ENCODE data around the gene RBP4. TPM values are rescaled to one million over a fixed set of nuclear protein-coding genes. Genes with fewer than 3 reads are reported as not detected.

Gene RBP4
- total RNA-seq, 4 donors from 2014 or later, result 628 to 1,485 (median 1,176) TPM

DNA sequence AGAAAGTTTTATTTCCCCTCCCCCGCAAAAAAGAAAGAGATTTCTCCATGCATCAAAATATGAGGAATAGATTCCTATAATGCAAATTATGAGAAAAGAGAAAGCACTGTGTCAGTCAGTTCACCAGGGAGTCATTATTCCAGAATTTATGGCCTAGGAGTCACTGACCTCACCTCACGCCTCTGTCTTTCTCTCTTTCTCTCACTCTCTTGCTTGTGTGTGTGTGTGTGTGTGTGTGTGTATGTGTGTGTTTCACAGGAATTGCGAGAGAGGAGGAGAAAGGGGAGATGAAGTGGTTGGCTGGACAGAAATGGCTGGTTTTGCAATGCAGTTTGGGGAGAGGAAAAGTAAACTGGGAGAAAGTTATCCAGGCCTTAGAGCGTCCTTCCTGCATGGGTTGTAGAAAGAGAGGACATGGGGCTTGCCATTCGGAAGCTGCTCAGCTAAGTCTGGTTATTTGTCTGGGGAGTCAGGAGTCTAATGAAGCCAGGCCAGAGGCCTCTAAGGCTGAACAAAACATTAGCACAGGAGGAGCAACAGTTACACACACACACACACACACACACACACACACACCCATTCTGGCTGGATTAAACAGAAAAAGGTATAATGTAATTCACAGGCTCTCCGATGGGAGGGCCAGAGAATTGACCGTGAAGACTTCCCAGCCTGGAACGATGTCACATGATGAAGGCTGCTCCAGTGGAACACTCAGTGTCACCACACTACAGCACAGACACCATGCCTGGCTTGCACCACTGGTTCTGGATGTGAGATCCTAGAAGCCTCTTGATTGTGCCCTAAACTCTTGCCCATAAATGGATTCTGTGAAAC lies 47.3 kb downstream of the RBP4 start:
- TF ChIP-seq, protein P1, sequence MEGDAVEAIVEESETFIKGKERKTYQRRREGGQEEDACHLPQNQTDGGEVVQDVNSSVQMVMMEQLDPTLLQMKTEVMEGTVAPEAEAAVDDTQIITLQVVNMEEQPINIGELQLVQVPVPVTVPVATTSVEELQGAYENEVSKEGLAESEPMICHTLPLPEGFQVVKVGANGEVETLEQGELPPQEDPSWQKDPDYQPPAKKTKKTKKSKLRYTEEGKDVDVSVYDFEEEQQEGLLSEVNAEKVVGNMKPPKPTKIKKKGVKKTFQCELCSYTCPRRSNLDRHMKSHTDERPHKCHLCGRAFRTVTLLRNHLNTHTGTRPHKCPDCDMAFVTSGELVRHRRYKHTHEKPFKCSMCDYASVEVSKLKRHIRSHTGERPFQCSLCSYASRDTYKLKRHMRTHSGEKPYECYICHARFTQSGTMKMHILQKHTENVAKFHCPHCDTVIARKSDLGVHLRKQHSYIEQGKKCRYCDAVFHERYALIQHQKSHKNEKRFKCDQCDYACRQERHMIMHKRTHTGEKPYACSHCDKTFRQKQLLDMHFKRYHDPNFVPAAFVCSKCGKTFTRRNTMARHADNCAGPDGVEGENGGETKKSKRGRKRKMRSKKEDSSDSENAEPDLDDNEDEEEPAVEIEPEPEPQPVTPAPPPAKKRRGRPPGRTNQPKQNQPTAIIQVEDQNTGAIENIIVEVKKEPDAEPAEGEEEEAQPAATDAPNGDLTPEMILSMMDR (IDR thresholded peaks at IDR 0.05; ENCODE audit: low read depth), result no peak

DNA sequence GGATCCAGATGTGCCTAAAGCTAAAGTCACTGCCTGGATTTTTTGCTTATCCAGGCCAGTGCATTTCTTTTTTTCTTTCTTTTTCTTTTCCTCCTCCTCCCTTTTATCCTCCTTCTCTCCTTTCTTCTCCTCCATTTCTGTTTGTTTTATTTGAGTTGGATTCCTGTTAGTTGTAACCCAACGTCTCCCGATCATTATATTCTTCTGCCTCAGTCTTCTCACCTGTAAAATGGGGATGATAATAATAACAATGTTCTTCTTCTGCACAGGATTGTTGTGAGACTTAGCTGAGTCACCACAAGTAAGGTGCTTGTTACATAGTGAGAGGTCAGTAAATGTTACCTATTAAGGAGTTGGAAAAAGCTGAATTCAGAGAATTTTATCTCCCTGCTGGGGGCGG lies 48.3 kb downstream of the RBP4 start:
- TF ChIP-seq, protein P1 (IDR thresholded peaks at IDR 0.05; ENCODE audit: low read depth), result no peak

DNA sequence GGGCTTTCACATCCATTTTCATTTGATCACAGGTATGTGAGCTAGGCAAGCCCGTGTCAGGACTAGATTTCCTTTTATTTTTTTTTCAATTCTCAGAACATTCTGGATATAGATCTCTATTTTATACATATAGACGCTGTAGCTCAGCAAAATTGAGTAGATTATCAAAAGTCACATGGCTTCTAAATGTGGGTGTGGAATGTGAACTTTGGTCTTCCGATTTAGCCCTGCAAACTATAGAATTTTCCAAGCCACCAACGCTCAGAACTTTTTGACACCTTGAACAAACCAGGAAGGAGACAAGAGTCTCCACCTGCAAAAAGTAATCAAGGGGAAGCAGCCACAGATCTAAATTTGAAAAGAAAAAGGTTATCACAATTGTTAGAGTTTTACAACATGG lies 50.4 kb downstream of the RBP4 start:
- TF ChIP-seq, protein P1 (IDR thresholded peaks at IDR 0.05; ENCODE audit: low read depth), result no peak

DNA sequence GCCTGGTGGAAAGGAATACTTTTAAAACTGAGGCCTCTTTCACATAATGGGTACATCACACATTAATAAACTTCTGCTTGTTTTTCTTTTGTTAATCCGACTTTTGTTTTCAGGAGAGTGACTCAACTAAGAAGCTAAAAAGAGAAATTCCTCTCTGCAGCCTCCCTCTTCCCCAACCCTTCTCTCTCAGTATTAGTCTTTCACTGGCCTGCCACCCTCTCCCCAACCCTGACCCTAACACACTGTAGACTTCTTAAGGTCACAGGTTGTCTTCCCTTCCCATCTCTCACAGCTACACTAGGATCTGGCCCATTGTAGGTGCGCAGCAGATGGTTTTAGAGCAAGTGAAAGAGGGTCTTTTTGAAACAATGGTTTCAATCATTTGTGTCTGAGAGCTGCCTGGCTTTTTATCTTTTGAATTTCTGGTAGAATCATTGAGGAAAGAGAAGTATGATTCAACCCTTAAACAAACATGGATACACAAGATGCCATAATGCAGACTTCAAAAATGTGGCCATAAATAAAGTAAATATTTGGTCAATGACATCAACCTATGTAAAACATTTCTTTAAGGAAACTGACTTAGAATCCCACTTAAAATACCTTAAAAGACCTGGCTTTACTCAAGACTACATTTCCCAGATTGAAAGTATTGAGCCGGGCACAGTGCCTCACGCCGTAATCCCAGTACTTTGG lies 52.5 kb downstream of the RBP4 start:
- TF ChIP-seq, protein P1 (IDR thresholded peaks at IDR 0.05; ENCODE audit: low read depth), result no peak

DNA sequence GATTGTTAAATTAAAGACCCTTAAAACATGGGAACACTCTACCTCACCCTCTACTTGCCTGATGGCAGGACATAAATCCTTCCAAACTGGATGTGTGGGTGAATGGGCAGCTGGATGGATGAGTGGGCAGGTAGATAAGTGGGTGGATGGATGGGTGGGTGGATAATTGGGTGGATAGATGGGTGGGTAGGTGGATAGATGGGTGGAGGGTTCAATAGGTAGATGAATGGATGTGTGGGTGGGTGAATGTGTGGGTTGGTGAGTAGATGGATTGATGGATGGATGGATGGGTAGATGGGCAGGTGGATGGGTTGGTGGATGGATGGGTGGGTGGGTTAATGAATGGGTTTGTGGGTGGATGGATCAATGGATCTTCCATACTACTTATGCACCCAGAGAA lies 53.5 kb downstream of the RBP4 start:
- TF ChIP-seq, protein P1 (IDR thresholded peaks at IDR 0.05; ENCODE audit: low read depth), result no peak

DNA sequence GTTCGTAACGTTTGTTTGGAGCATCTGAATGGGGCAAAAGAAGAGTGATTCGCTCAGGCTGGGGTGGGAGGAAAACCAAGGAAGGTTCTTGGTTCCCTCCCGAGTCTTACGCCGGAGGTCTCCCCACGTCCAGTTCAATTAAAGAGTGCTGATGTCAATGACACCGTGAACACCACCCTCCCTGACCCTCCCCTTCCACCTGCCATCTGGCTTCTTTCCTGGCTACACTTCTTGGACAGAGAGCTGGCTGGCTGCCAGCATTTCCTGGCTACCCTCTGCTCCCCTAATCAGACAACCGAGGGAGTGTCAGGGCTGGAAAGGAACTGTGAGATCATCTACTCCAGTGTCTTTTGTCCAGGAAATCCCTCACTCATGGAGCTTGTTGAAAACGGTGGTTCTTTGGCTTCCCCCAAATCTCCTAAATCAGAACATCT lies 58.7 kb downstream of the RBP4 start:
- TF ChIP-seq, protein P1 (IDR thresholded peaks at IDR 0.05; ENCODE audit: low read depth), result no peak

Other genes starting within 250 kb of the RBP4 start
- 100 to 1,000 TPM in 2 of 4 donors, 10 to 100 TPM in 2; 46.8 to 139 (median 90.2) TPM for gene MYOF, start 118.9 kb downstream of the RBP4 start, total RNA-seq
- 1 to 10 TPM in 2 of 4 donors, under 1 TPM in 2; 0.19 to 4.2 (median 1.5) TPM for gene CEP55, start 104.6 kb downstream of the RBP4 start, total RNA-seq
- 1 to 10 TPM; 1.1 to 5.8 (median 1.7) TPM for gene FFAR4, start 34.6 kb downstream of the RBP4 start, total RNA-seq
- not detected for gene PDE6C, start 11.3 kb upstream of the RBP4 start, total RNA-seq
- 10 to 100 TPM; 13.1 to 30.3 (median 21.4) TPM for gene FRA10AC1, start 101.4 kb upstream of the RBP4 start, total RNA-seq
- under 1 TPM in 2 of 4 donors, not detected in 2; 0.66 to 0.68 TPM for gene LGI1, start 156.7 kb upstream of the RBP4 start, total RNA-seq